Central memory CD8-positive, alpha-beta T cell (primary cell): ENCODE results near the gene IRF1.

ENCODE experiments used
- ATAC-seq: fragments of 150-1000 bp; cut with Tn5 transposase; replicated peaks from 2 replicates; pipeline ENCODE4 v1.10.0; 2022; ENCODE audit warnings: mild to moderate bottlenecking, moderate FRiP score, moderate number of reproducible peaks; ENCODE audit not compliant: poor library complexity, severe bottlenecking; ENCODE audit errors: extremely low read depth
- DNase-seq, 2 donors: peaks; one replicate each; pipeline ENCODE4 v3.0.0; 2021; ENCODE audit warnings: low spot score in 2 of 2
- H3K27ac Mint-ChIP-seq: one replicate; pipeline ENCODE4 v1.8.0; 2022; ENCODE audit warnings: low read depth, mild to moderate bottlenecking, moderate library complexity, mixed read lengths
- H3K27me3 Mint-ChIP-seq: one replicate; pipeline ENCODE4 v1.8.0; 2022; ENCODE audit warnings: mixed read lengths
- H3K36me3 Mint-ChIP-seq: one replicate; pipeline ENCODE4 v1.8.0; 2022; ENCODE audit warnings: mild to moderate bottlenecking, moderate library complexity, mixed read lengths; ENCODE audit not compliant: insufficient read depth
- H3K4me1 Mint-ChIP-seq: one replicate; pipeline ENCODE4 v1.8.0; 2022; ENCODE audit warnings: mixed read lengths
- H3K4me3 Mint-ChIP-seq: one replicate; pipeline ENCODE4 v1.8.0; 2022; ENCODE audit warnings: mild to moderate bottlenecking, moderate library complexity, mixed read lengths
- H3K9me3 Mint-ChIP-seq: one replicate; pipeline ENCODE4 v1.8.0; 2022; ENCODE audit warnings: mixed read lengths

The IRF1 gene

DNA sequence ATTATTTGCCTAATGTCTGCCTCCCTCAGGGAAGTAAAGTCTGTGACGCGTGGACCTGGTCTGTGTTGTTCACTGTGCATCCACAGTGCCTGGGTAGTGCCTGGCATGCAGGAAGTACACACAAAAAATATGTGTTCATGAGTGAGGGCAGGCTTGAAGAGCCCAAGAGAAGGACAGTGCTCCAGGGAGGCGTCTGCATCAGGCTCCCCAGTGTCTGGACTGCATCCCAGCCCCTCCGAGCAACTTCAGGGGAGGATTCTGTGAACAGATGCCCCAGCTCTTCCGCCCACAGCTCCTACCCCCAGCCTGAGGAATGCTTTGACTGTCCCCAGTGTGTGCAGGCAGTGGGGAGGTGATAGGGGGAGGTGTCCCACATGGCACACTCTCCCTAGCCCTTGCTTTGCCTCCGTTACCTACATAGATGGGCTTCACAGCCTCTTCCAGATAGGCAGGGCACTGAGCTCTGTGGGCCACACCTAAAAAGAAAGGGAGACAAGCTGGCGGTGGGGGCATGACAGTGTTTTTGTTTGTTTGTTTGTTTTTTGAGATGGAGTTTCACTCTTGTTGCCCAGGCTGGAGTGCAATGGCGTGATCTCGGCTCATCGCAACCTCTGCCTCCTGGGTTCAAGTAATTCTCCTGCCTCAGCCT is 25.4 kb downstream of the IRF1 start:
- ATAC-seq = no peak
- DNase-seq = no peak

GRCh38 chr5:132464156-132464939 is 26.2 kb downstream of the IRF1 start:
- peaks cover 4% of the 10 kb centered on the region for H3K9me3 Mint-ChIP-seq
- no peaks in the 10 kb centered on the region for H3K27me3 Mint-ChIP-seq
- peaks cover 72% of the 10 kb centered on the region for H3K36me3 Mint-ChIP-seq
- H3K4me3 Mint-ChIP-seq = peak overlapping the region; percentile 77
- H3K27ac Mint-ChIP-seq = peak overlapping the region; percentile 100
- H3K4me1 Mint-ChIP-seq = peaks cover 97% of the 10 kb centered on the region
- DNase-seq (no peak), ATAC-seq (peak; percentile 7)

More for the DNA sequence above, 25.4 kb downstream of the IRF1 start:
- Mint-ChIP-seq H3K4me1 (peaks cover 97% of the 10 kb centered on the region), H3K27ac (peak overlapping the region; percentile 100), H3K4me3 (peak overlapping the region; percentile 77), H3K9me3 (peaks cover 4% of the 10 kb centered on the region), H3K27me3 (no peaks in the 10 kb centered on the region), H3K36me3 (peaks cover 68% of the 10 kb centered on the region)

GRCh38 chr5:132463811-132464155 is 26.8 kb downstream of the IRF1 start:
- DNase-seq (no peak), ATAC-seq (no peak)
- peak overlapping the region; percentile 100 for H3K27ac Mint-ChIP-seq
- H3K4me3 Mint-ChIP-seq = peak overlapping the region; percentile 77
- H3K27me3 Mint-ChIP-seq = no peaks in the 10 kb centered on the region
- peaks cover 97% of the 10 kb centered on the region for H3K4me1 Mint-ChIP-seq
- H3K9me3 Mint-ChIP-seq = peaks cover 4% of the 10 kb centered on the region
- peaks cover 71% of the 10 kb centered on the region for H3K36me3 Mint-ChIP-seq

DNA sequence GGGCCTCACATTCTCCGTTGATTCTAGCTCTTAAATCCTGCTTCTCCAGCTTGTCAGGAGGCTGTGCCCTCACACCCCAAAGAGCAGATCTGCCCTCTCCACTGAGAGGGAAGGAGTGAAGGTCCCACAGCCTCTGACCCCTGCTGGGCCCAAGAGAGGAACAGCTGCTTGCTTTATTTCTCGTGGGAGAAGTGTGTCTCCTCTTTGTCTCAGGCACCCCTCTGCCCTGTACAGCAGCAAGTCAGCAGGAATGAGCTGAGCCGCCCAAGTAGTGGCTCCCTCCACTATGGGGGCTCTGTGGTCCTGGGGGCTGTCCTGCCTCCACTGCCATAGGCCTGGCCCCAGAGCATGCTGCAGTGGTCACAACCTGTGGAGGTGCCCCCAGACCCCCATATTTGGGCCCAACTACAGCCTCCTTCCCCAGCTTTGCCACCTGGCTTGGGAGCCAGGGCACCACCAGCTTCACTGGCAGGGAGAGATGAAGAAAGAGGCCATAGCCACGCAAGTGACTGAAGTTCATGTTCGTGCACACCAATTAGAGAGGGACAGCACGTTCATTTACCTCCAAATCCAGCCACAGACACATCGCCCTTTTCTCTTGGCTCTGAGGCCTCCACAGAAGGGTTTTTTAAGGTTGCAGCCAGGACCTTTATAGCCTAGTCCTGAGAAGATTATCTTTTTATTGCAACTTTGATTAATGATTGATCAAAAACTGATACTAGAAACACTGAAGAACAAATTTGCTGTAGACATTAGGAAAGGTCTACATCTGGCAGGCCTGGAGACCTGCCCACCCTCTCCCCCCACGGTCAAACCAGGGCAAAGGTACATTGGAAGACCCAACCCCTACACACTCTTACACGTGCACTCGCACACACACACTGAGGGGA is 27.5 kb downstream of the IRF1 start:
- DNase-seq = no peak

GRCh38 chr5:132462333-132462732 is 28.2 kb downstream of the IRF1 start:
- peak overlapping the region; percentile 15 for H3K4me3 Mint-ChIP-seq
- peaks cover 74% of the 10 kb centered on the region for H3K36me3 Mint-ChIP-seq
- H3K4me1 Mint-ChIP-seq = peaks cover 97% of the 10 kb centered on the region
- H3K27me3 Mint-ChIP-seq = no peaks in the 10 kb centered on the region
- H3K27ac Mint-ChIP-seq = peak overlapping the region; percentile 100
- ATAC-seq (no peak), DNase-seq (no peak)
- peaks cover 4% of the 10 kb centered on the region for H3K9me3 Mint-ChIP-seq

More for the DNA sequence above, 27.5 kb downstream of the IRF1 start:
- Mint-ChIP-seq H3K9me3 (peaks cover 4% of the 10 kb centered on the region), H3K27me3 (no peaks in the 10 kb centered on the region), H3K36me3 (peaks cover 74% of the 10 kb centered on the region), H3K4me1 (peaks cover 97% of the 10 kb centered on the region), H3K27ac (peak overlapping the region; percentile 100), H3K4me3 (peak overlapping the region; percentile 77)
- ATAC-seq = no peak

DNA sequence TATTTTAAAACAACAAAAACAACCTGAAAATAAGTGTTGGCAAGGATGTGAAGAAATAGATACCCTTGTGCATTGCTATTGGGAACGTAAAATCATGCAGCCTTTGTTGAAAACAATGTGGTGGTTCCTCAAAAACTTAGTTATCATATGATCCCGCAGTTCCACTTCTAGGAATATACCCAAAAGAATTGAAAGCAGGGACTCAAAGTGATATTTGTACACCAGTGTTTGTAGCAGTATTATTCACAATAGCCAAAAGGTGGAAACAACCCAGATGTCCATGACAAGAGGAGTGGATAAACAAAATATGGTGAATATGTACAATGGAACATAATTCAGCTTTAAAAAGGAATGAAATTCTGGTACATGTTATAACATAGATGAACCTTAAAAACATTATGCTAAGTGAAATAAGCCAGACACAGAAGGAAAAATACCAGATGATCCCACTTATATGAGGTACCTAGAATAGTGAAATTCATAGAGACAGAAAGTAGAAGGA is 29.0 kb downstream of the IRF1 start:
- no peak for ATAC-seq
- peak overlapping the region; percentile 100 for H3K27ac Mint-ChIP-seq
- peaks cover 4% of the 10 kb centered on the region for H3K9me3 Mint-ChIP-seq
- H3K27me3 Mint-ChIP-seq = no peaks in the 10 kb centered on the region
- peaks cover 97% of the 10 kb centered on the region for H3K4me1 Mint-ChIP-seq
- no peak for DNase-seq
- peak overlapping the region; percentile 15 for H3K4me3 Mint-ChIP-seq
- H3K36me3 Mint-ChIP-seq = peaks cover 69% of the 10 kb centered on the region

GRCh38 chr5:132460846-132461568 is 29.6 kb downstream of the IRF1 start:
- Mint-ChIP-seq H3K4me1 (peaks cover 97% of the 10 kb centered on the region), H3K27ac (peak overlapping the region; percentile 100), H3K9me3 (peaks cover 4% of the 10 kb centered on the region), H3K4me3 (peak overlapping the region; percentile 57), H3K27me3 (no peaks in the 10 kb centered on the region), H3K36me3 (peaks cover 69% of the 10 kb centered on the region)
- DNase-seq (no peak), ATAC-seq (no peak)

DNA sequence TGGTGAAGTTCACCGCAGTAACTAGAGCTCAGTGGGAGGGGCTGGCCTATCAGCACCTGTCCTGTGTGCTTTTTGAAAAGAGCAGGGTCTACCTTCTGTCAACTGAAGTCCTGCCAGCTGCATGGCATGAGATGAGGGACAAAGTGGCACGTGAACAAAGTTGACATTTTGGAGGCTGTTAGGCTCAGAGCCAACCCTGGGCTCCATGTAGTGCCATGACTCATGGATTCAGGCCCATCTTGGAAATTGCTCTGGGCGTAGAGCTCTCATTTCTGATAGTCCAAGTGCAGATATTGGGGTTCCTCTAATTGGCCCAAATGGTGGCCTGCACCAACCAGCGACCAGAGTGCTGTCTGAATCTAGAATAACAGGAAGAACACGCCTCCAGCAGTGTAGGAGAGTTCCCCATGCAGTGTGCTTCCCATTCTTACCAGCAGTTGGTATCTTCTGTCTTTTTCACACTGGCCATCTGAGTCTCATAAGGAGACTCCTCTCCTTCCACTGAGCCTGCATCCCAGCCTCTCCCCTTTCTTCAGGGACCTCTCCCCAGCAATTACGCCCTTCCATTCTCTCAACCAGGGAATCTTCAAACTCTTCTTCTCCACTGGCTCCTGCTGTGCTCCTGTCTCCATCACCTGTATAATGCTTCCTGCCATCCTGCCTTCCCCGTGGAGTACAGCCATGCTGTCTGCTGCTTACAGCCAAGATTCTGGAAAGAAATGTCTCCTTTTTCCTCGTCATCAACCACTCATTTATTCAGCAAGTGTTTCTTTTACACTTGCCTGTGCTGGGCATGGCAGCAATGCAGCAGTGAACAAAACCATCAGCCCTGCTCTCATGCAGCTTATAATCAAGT is 30.4 kb downstream of the IRF1 start:
- Mint-ChIP-seq H3K4me1 (peaks cover 97% of the 10 kb centered on the region), H3K9me3 (peaks cover 4% of the 10 kb centered on the region), H3K27me3 (no peaks in the 10 kb centered on the region), H3K36me3 (peaks cover 71% of the 10 kb centered on the region), H3K27ac (peak overlapping the region; percentile 100), H3K4me3 (peak overlapping the region; percentile 57)
- DNase-seq (no peak), ATAC-seq (no peak)

DNA sequence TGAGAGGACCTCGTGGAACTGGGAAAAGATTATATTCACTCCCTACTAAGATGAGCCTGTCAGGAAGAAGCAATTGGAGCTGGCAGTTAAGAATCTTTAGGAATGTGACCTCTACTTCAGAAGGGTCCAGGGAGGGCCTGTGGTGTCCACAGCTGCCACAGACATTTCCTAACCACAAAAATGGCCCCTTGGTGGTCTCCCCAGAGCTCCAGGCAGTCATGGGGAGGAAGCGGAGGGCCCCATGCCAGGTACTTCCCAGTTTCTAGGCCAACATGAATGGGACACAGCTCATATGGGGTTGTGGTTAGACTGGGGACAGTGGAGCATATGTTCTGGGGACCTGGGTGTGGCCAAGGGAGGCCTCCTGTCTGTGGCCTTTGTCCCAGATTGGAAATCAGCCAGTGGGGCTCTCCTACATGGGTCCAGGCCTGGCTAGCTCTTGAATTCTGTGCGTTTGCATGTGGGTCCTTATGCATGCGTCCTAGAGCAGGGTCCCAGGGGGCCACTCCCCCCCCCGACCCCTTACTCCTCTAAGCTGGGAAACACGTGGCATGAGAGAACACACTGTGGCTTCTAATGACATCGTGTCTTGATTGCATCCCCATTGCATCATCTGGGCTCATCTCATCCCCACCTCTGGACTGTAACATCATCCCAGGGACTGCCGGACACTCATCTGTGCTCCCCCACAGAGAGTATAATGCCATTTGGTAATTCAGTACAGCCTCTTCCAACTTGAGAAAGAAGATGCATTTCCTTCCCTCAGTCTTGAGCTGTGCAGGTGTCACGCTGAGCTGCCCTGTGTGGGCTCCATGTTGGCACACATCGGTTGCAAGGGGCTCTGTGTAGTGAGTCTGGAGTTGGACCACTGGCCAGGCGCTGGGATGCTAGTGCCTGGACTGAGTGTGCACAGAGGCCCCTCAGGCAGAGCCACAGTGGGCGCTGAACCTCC is 31.3 kb downstream of the IRF1 start:
- Mint-ChIP-seq H3K36me3 (peaks cover 68% of the 10 kb centered on the region), H3K4me3 (peak overlapping the region; percentile 61), H3K27ac (peak overlapping the region; percentile 100), H3K27me3 (no peaks in the 10 kb centered on the region), H3K4me1 (peaks cover 97% of the 10 kb centered on the region), H3K9me3 (peaks cover 4% of the 10 kb centered on the region)
- ATAC-seq (no peak), DNase-seq (no peak)

- peak overlapping the region; percentile 100 for H3K27ac Mint-ChIP-seq
- peaks cover 67% of the 10 kb centered on the region for H3K36me3 Mint-ChIP-seq
- no peak for ATAC-seq
- H3K4me3 Mint-ChIP-seq = peak overlapping the region; percentile 61
- H3K9me3 Mint-ChIP-seq = peaks cover 4% of the 10 kb centered on the region
- DNase-seq = no peak
- no peaks in the 10 kb centered on the region for H3K27me3 Mint-ChIP-seq
- peaks cover 97% of the 10 kb centered on the region for H3K4me1 Mint-ChIP-seq
Observed at GRCh38 chr5:132458651-132459030, 31.9 kb downstream of the IRF1 start.
